H1 (cell line): ENCODE measurements around the gene AKR1B1. TPM values are rescaled to one million over a fixed set of nuclear protein-coding genes. Genes with fewer than 3 reads are reported as not detected.

Experiments used
- ASH2L ChIP-seq: fragments of 200-600, 300-600 bp; sonication (generic); IDR thresholded peaks from one replicate; pipeline ENCODE4 v1.7.1; 2017; ENCODE audit warnings: low read length
- POU5F1 ChIP-seq: IDR thresholded peaks from 2 replicates; pipeline ENCODE4 v1.6.1; 2011; ENCODE audit warnings: low read depth, mild to moderate bottlenecking, low read length, moderate library complexity
- polyA plus RNA-seq, 7 experiments: library from polyadenylated mRNA; depleted of rRNA in 3 of 7; stranded (reverse) in 5 of 7; unstranded in 2 of 7; fragments of >200 nt in 5 of 7; fragments of 200-250 nt in 2 of 7; gene quantifications; 1 replicate in 5 of 7; 2 replicates in 1 of 7; 4 replicates in 1 of 7; pipeline versions ENCODE4 v1.2.1 to v1.2.3, GENCODE V29; 2011 to 2013; ENCODE audit warnings: missing spikeins in 2 of 7, mixed read lengths in 2 of 7
- total RNA-seq: library from RNA; stranded (reverse); fragmentation: NEBNext Ultra II Directional; extraction: Animal tissue kit (Norgen Biotek cat#: 25700); gene quantifications from 2 replicates; pipeline ENCODE4 v1.2.1, GENCODE V29; 2021

The AKR1B1 gene
- total and polyA plus RNA-seq, 2 of the 8 experiments (the other 6 are each of a cell fraction or from before 2014, with no cell fraction given) = 195 to 273 TPM

DNA sequence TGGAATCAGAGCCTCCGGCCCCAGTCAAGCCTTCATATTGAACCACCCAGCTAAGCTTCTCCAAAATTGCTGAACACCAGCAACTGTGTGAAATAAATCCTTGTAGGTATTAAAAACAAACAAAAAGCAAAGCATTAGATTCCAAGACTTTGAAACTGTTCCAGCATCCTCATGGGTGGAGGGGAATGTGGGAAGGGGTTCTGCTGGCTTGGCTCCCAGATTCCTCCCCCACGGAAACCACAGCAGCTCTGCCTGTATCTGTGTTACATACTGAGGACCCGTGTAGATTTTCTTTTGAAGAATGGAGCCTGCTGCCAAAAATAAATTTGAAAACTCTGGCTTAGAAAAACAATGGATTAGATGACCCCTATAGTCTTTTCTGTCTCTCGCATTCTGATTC, 20.0 kb downstream of the AKR1B1 start (continued):
- no peak for TF ChIP-seq POU5F1
- TF ChIP-seq ASH2L = no peak
